ENCODE data around the gene SPRED1.

GRCh38 chr15:38281031-38281430 is 28.4 kb downstream of the SPRED1 start:
- no peak for TF ChIP-seq GATA3 (IDR thresholded peaks at IDR 0.05; ENCODE audit: low read depth, low read length)
- no peak for TF ChIP-seq GATA2 (IDR thresholded peaks at IDR 0.05; ENCODE audit: low read depth, low read length)
